Caco-2 (cell line): ENCODE data around the gene RPS27L. TPM values are rescaled to one million over a fixed set of nuclear protein-coding genes. Genes with fewer than 3 reads are reported as not detected.

Experiments
- BruUV-seq: library from RNA; stranded (reverse); fragments of 400-500 nt; replicated peaks from 2 replicates; lab custom pipeline; 2021; lab: Mats Ljungman, UMichigan
- CTCF ChIA-PET: fragments of 300-600 bp; sonication (Branson Sonifier 250); formaldehyde crosslinking; loops from one replicate; lab custom pipeline; 2022; ENCODE audit warnings: antibody characterized with exemption; lab: Charles Lee
- POLR2A ChIA-PET: fragments of 300-600 bp; sonication (Branson Sonifier 250); formaldehyde crosslinking; loops from one replicate; lab custom pipeline; 2022; ENCODE audit warnings: antibody characterized with exemption; lab: Charles Lee
- DNase-seq, 2 experiments: peaks; one replicate each; pipeline versions ENCODE4 v3.0.0 to v3.0.0-alpha.2; 2020 to 2022
- H3K27me3 ChIP-seq: replicated peaks from 2 replicates; pipeline ENCODE4 v1.6.0; 2011; ENCODE audit warnings: low read length; ENCODE audit not compliant: control insufficient read depth, insufficient read depth
- H3K36me3 ChIP-seq: 2 replicates; pipeline ENCODE4 v1.5.1; 2011; ENCODE audit warnings: low read length; ENCODE audit not compliant: control insufficient read depth, insufficient read depth
- H3K4me1 ChIP-seq: fragments of 250-450 bp; sonication (Bioruptor Pico); 2 replicates; pipeline ENCODE4 v1.5.1; 2020; ENCODE audit warnings: mild to moderate bottlenecking
- H3K4me3 ChIP-seq: 2 replicates; pipeline ENCODE4 v1.5.1; 2011; ENCODE audit warnings: low read depth, mild to moderate bottlenecking, control low read depth, low read length
- H3K9me3 ChIP-seq: fragments of 250-450 bp; sonication (Bioruptor Pico); 2 replicates; pipeline ENCODE4 v1.5.1; 2020; ENCODE audit warnings: mild to moderate bottlenecking, moderate library complexity
- H3K27ac Mint-ChIP-seq: one replicate; pipeline ENCODE4 v1.8.0; 2022; ENCODE audit warnings: mixed read lengths; ENCODE audit not compliant: unreplicated experiment
- H3K27me3 Mint-ChIP-seq: one replicate; pipeline ENCODE4 v1.8.0; 2022; ENCODE audit warnings: mixed read lengths; ENCODE audit not compliant: insufficient read depth, unreplicated experiment
- H3K36me3 Mint-ChIP-seq: one replicate; pipeline ENCODE4 v1.8.0; 2022; ENCODE audit warnings: mild to moderate bottlenecking, mixed read lengths; ENCODE audit not compliant: insufficient read depth, unreplicated experiment
- H3K4me1 Mint-ChIP-seq: one replicate; pipeline ENCODE4 v1.8.0; 2022; ENCODE audit warnings: low read depth, mixed read lengths; ENCODE audit not compliant: unreplicated experiment
- H3K4me3 Mint-ChIP-seq: one replicate; pipeline ENCODE4 v1.8.0; 2022; ENCODE audit warnings: mild to moderate bottlenecking, moderate library complexity, mixed read lengths; ENCODE audit not compliant: unreplicated experiment
- H3K9me3 Mint-ChIP-seq: one replicate; pipeline ENCODE4 v1.8.0; 2022; ENCODE audit warnings: mixed read lengths; ENCODE audit not compliant: unreplicated experiment
- intact Hi-C: fragments of 100-400 bp; cut with micrococcal nuclease; formaldehyde crosslinking; loops from one replicate; pipeline ENCODE4 v1.10.0; 2022; ENCODE audit not compliant: unreplicated experiment
- total RNA-seq: library from RNA; stranded (reverse); gene quantifications from 2 replicates; pipeline ENCODE4 v1.2.3, GENCODE V29; 2022
- TF ChIP-seq, protein P1 (sequence below), 2 experiments: fragments of 200-600 bp in 1 of 2; IDR thresholded peaks; 1 replicate in 1 of 2; 2 replicates in 1 of 2; pipeline versions ENCODE4 v1.5.1 to v1.8.0; 2011 to 2022; ENCODE audit warnings: antibody characterized with exemption in 1 of 2, control low read depth in 1 of 2, inconsistent platforms in 1 of 2, low read depth in 1 of 2, low read length in 1 of 2, mild to moderate bottlenecking in 1 of 2, moderate library complexity in 1 of 2; ENCODE audit not compliant: insufficient read depth in 1 of 2, severe bottlenecking in 1 of 2, unreplicated experiment in 1 of 2

Gene RPS27L
- total RNA-seq, 1 experiment from 2014 or later = 73.0 TPM

DNA sequence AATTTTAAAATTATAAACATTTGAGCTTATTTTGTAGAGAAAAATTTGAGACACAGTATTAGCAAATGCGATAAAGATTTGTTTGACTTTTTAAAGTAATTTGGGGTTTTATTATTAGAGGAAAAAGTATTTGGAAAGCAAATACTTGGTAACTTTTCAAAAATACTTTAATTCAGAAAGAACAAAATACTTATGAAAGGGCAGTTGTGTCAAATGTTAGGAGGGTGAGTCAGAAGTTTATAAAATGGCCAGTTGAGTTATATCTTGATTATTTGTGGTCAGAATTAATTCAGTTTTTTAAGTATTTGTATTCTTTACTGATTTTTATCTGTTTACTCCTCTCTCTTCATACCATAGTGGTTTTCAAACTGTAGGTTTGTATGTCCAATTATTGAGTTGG, 23.5 kb downstream of the RPS27L start:
- intact Hi-C loops = no loop called here
- Histone ChIP-seq H3K4me3 (no peak overlapping the region), H3K27me3 (no peaks in the 10 kb centered on the region), H3K9me3 (no peaks in the 10 kb centered on the region), H3K4me1 (no peaks in the 10 kb centered on the region), H3K36me3 (no peaks in the 10 kb centered on the region)
- Mint-ChIP-seq H3K9me3 (no peaks in the 10 kb centered on the region), H3K4me1 (no peaks in the 10 kb centered on the region), H3K4me3 (no peak overlapping the region), H3K27me3 (no peaks in the 10 kb centered on the region), H3K27ac (no peak overlapping the region), H3K36me3 (no peaks in the 10 kb centered on the region)
- POLR2A ChIA-PET = no interaction called here
- CTCF ChIA-PET = no interaction called here
- BruUV-seq = no TSS peak
- DNase-seq = no peak
- TF ChIP-seq, protein P1, sequence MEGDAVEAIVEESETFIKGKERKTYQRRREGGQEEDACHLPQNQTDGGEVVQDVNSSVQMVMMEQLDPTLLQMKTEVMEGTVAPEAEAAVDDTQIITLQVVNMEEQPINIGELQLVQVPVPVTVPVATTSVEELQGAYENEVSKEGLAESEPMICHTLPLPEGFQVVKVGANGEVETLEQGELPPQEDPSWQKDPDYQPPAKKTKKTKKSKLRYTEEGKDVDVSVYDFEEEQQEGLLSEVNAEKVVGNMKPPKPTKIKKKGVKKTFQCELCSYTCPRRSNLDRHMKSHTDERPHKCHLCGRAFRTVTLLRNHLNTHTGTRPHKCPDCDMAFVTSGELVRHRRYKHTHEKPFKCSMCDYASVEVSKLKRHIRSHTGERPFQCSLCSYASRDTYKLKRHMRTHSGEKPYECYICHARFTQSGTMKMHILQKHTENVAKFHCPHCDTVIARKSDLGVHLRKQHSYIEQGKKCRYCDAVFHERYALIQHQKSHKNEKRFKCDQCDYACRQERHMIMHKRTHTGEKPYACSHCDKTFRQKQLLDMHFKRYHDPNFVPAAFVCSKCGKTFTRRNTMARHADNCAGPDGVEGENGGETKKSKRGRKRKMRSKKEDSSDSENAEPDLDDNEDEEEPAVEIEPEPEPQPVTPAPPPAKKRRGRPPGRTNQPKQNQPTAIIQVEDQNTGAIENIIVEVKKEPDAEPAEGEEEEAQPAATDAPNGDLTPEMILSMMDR (IDR thresholded peaks at IDR 0.05; ENCODE audit: insufficient read depth in 1 of 2, low read depth in 1 of 2, low read length in 1 of 2, severe bottlenecking in 1 of 2, unreplicated experiment in 1 of 2) = no peak

- Mint-ChIP-seq H3K27me3 (no peaks in the 10 kb centered on the region), H3K4me1 (no peaks in the 10 kb centered on the region), H3K9me3 (no peaks in the 10 kb centered on the region), H3K4me3 (no peak overlapping the region), H3K27ac (no peak overlapping the region), H3K36me3 (no peaks in the 10 kb centered on the region)
- ChIA-PET CTCF (no interaction called here), POLR2A (no interaction called here)
- Histone ChIP-seq H3K27me3 (no peaks in the 10 kb centered on the region), H3K4me1 (0 out of 2 replicates have a peak, but pooled peaks cover 4% of the 10 kb centered on the region), H3K36me3 (no peaks in the 10 kb centered on the region), H3K9me3 (no peaks in the 10 kb centered on the region), H3K4me3 (no peak overlapping the region)
- intact Hi-C loops = no loop called here
- TF ChIP-seq, protein P1 (IDR thresholded peaks at IDR 0.05; ENCODE audit: insufficient read depth in 1 of 2, low read depth in 1 of 2, low read length in 1 of 2, severe bottlenecking in 1 of 2, unreplicated experiment in 1 of 2) = no peak
- DNase-seq = no peak
- no TSS peak for BruUV-seq
Observed at GRCh38 chr15:63126726-63127125, 30.6 kb downstream of the RPS27L start.

DNA sequence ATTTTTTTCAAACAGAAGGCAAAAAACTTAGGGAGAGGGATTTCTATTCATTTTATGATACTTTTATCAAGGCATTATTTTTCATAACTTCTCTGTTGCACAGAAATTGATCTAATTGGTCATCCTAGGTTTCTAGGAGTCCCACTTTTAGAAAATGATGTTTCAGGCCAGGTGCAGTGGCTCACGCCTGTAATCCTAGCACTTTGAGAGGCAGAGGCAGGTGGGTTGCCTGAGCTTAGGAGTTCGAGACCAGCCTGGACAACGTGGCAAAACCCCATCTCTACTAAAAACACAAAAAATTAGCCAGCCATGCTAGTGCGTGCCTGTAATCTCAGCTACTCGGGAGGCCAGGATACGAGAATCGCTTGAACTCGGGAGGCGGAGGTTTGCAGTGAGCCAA, 32.8 kb downstream of the RPS27L start:
- BruUV-seq = no TSS peak
- no peak overlapping the region for H3K27ac Mint-ChIP-seq
- no peak for DNase-seq
- H3K27me3 Mint-ChIP-seq = no peaks in the 10 kb centered on the region
- no peaks in the 10 kb centered on the region for H3K36me3 Mint-ChIP-seq
- no peaks in the 10 kb centered on the region for H3K27me3 ChIP-seq
- ChIA-PET CTCF (no interaction called here), POLR2A (no interaction called here)
- H3K9me3 ChIP-seq = peaks cover 4% of the 10 kb centered on the region
- no peaks in the 10 kb centered on the region for H3K36me3 ChIP-seq
- intact Hi-C loops = loop anchor here (5.0 kb wide), 1 partner anchor 33 kb away; the partner anchor contains the start of gene RPS27L
- H3K4me1 Mint-ChIP-seq = no peaks in the 10 kb centered on the region
- H3K4me3 Mint-ChIP-seq = no peak overlapping the region
- H3K9me3 Mint-ChIP-seq = peaks cover 9% of the 10 kb centered on the region
- H3K4me3 ChIP-seq = no peak overlapping the region
- H3K4me1 ChIP-seq = peaks cover 9% of the 10 kb centered on the region; the same call in 1 of the 2 replicates
- TF ChIP-seq, protein P1 (IDR thresholded peaks at IDR 0.05; ENCODE audit: insufficient read depth in 1 of 2, low read depth in 1 of 2, low read length in 1 of 2, severe bottlenecking in 1 of 2, unreplicated experiment in 1 of 2) = no peak
